Measurements from ENCODE around the gene RELT. TPM values are rescaled to one million over a fixed set of nuclear protein-coding genes. Genes with fewer than 3 reads are reported as not detected.

The RELT gene
- total and polyA plus RNA-seq, 2 donors (not counting 1 experiment from before 2014, with no cell fraction given), result 0.33 to 0.70 TPM

GRCh38 chr11:73386546-73386945, 10.3 kb downstream of the RELT start:
- Histone ChIP-seq H3K36me3 (ENCODE audit: control insufficient read depth, insufficient read depth, low read length) (no peaks in the 10 kb centered on the region), H3K27me3 (ENCODE audit: control insufficient read depth, insufficient read depth, low read length) (no peaks in the 10 kb centered on the region), H2AFZ (ENCODE audit: low read length) (no peak overlapping the region), H3K27ac (ENCODE audit: insufficient read depth, low read length) (no peak overlapping the region), H3K9ac (ENCODE audit: insufficient read depth, low read length) (no peak overlapping the region), H3K9me3 (ENCODE audit: control insufficient read depth, insufficient read depth, low read depth, low read length) (no peaks in the 10 kb centered on the region), H4K20me1 (ENCODE audit: control insufficient read depth, extremely low read depth, insufficient read depth, low read length) (no peaks in the 10 kb centered on the region), H3K4me2 (ENCODE audit: extremely low read depth, insufficient read depth, low read length) (no peak overlapping the region), H3K4me1 (ENCODE audit: control insufficient read depth, extremely low read depth, insufficient read depth, low read length) (no peaks in the 10 kb centered on the region), H3K4me3 (replicated peaks in 1 of 4; ENCODE audit: control extremely low read depth in 1 of 4, insufficient read depth in 1 of 4, low read depth in 3 of 4, low read length in 4 of 4) (no peak overlapping the region), H3K79me2 (ENCODE audit: control insufficient read depth, insufficient read depth, low read length) (peaks cover 3% of the 10 kb centered on the region)
- no peak for DNase-seq (ENCODE audit: low read depth in 2 of 2)
- TF ChIP-seq CTCF (conservative IDR thresholded peaks at IDR 0.05 in 1 of 2, IDR thresholded peaks at IDR 0.05 in 1 of 2; ENCODE audit: low read depth in 1 of 2, low read length in 2 of 2) (no peak), EZH2 (IDR thresholded peaks at IDR 0.05; ENCODE audit: low read length, missing control alignments) (no peak)

GRCh38 chr11:73387594-73388264, 11.5 kb downstream of the RELT start:
- Histone ChIP-seq H4K20me1 (ENCODE audit: control insufficient read depth, extremely low read depth, insufficient read depth, low read length) (no peaks in the 10 kb centered on the region), H3K4me2 (ENCODE audit: extremely low read depth, insufficient read depth, low read length) (no peak overlapping the region), H3K4me1 (ENCODE audit: control insufficient read depth, extremely low read depth, insufficient read depth, low read length) (no peaks in the 10 kb centered on the region), H3K4me3 (replicated peaks in 1 of 4; ENCODE audit: control extremely low read depth in 1 of 4, insufficient read depth in 1 of 4, low read depth in 3 of 4, low read length in 4 of 4) (no peak overlapping the region), H3K9ac (ENCODE audit: insufficient read depth, low read length) (no peak overlapping the region), H2AFZ (ENCODE audit: low read length) (no peak overlapping the region), H3K79me2 (ENCODE audit: control insufficient read depth, insufficient read depth, low read length) (peaks cover 3% of the 10 kb centered on the region), H3K36me3 (ENCODE audit: control insufficient read depth, insufficient read depth, low read length) (no peaks in the 10 kb centered on the region), H3K27ac (ENCODE audit: insufficient read depth, low read length) (no peak overlapping the region), H3K27me3 (ENCODE audit: control insufficient read depth, insufficient read depth, low read length) (no peaks in the 10 kb centered on the region), H3K9me3 (ENCODE audit: control insufficient read depth, insufficient read depth, low read depth, low read length) (no peaks in the 10 kb centered on the region)
- no peak for TF ChIP-seq EZH2 (IDR thresholded peaks at IDR 0.05; ENCODE audit: low read length, missing control alignments)
- TF ChIP-seq CTCF (conservative IDR thresholded peaks at IDR 0.05 in 1 of 2, IDR thresholded peaks at IDR 0.05 in 1 of 2; ENCODE audit: low read depth in 1 of 2, low read length in 2 of 2), result no peak
- peak in 1 of 2 donors; percentile 24 for DNase-seq (ENCODE audit: low read depth in 2 of 2)

GRCh38 chr11:73388265-73389133, 12.3 kb downstream of the RELT start:
- Histone ChIP-seq H3K4me3 (replicated peaks in 1 of 4; ENCODE audit: control extremely low read depth in 1 of 4, insufficient read depth in 1 of 4, low read depth in 3 of 4, low read length in 4 of 4) (no peak overlapping the region), H3K27ac (ENCODE audit: insufficient read depth, low read length) (no peak overlapping the region), H3K4me1 (ENCODE audit: control insufficient read depth, extremely low read depth, insufficient read depth, low read length) (no peaks in the 10 kb centered on the region), H3K4me2 (ENCODE audit: extremely low read depth, insufficient read depth, low read length) (no peak overlapping the region), H4K20me1 (ENCODE audit: control insufficient read depth, extremely low read depth, insufficient read depth, low read length) (no peaks in the 10 kb centered on the region), H2AFZ (ENCODE audit: low read length) (no peak overlapping the region), H3K27me3 (ENCODE audit: control insufficient read depth, insufficient read depth, low read length) (no peaks in the 10 kb centered on the region), H3K79me2 (ENCODE audit: control insufficient read depth, insufficient read depth, low read length) (peaks cover 3% of the 10 kb centered on the region), H3K9me3 (ENCODE audit: control insufficient read depth, insufficient read depth, low read depth, low read length) (no peaks in the 10 kb centered on the region), H3K9ac (ENCODE audit: insufficient read depth, low read length) (no peak overlapping the region), H3K36me3 (ENCODE audit: control insufficient read depth, insufficient read depth, low read length) (no peaks in the 10 kb centered on the region)
- DNase-seq (ENCODE audit: low read depth in 2 of 2), result no peak
- TF ChIP-seq EZH2 (IDR thresholded peaks at IDR 0.05; ENCODE audit: low read length, missing control alignments), result no peak
- TF ChIP-seq CTCF (conservative IDR thresholded peaks at IDR 0.05 in 1 of 2, IDR thresholded peaks at IDR 0.05 in 1 of 2; ENCODE audit: low read depth in 1 of 2, low read length in 2 of 2), result no peak
